HL-60 (cell line): ENCODE data around the gene KLHL22.
"Not testable (repeated sequence)": the region's sequence is repeated elsewhere in the genome, so short reads cannot be mapped to it uniquely, and the experiment has no call there.

Experiments used
- DNase-seq, 2 experiments: peaks; one replicate each; pipeline ENCODE4 v3.0.0-alpha.2; 2010 to 2020; ENCODE audit warnings: low read depth in 1 of 2, low spot score in 1 of 2
- H3K27ac ChIP-seq: fragments of 250-450 bp; sonication (Bioruptor Pico); replicated peaks from 2 replicates; pipeline ENCODE4 v1.5.1; 2020; ENCODE audit warnings: mild to moderate bottlenecking, moderate library complexity
- H3K27me3 ChIP-seq: fragments of 250-450 bp; sonication (Bioruptor Pico); 2 replicates; pipeline ENCODE4 v1.5.1; 2021; ENCODE audit warnings: mild to moderate bottlenecking, moderate library complexity; ENCODE audit not compliant: insufficient read depth, poor library complexity, severe bottlenecking
- H3K4me3 ChIP-seq: replicated peaks from 2 replicates; pipeline ENCODE4 v1.5.1; 2011; ENCODE audit warnings: mild to moderate bottlenecking, control low read depth, low read length; ENCODE audit not compliant: insufficient read depth
- CTCF ChIP-seq: IDR thresholded peaks from one replicate; pipeline ENCODE4 v1.5.1; 2011; ENCODE audit warnings: low read length, control low read depth, inconsistent platforms; ENCODE audit not compliant: insufficient read depth
- GABPA ChIP-seq: IDR thresholded peaks from 2 replicates; pipeline ENCODE4 v1.6.1; 2012; ENCODE audit warnings: low read depth
- POLR2AphosphoS5 ChIP-seq: IDR thresholded peaks from 2 replicates; pipeline ENCODE4 v1.6.1; 2012; ENCODE audit warnings: low read depth
- REST ChIP-seq: IDR thresholded peaks from 2 replicates; pipeline ENCODE4 v1.6.1; 2012; ENCODE audit warnings: low read depth; ENCODE audit not compliant: insufficient replicate concordance
- SPI1 ChIP-seq: IDR thresholded peaks from 2 replicates; pipeline ENCODE4 v1.6.1; 2012; ENCODE audit warnings: low read depth, mild to moderate bottlenecking, borderline replicate concordance

Gene KLHL22

DNA sequence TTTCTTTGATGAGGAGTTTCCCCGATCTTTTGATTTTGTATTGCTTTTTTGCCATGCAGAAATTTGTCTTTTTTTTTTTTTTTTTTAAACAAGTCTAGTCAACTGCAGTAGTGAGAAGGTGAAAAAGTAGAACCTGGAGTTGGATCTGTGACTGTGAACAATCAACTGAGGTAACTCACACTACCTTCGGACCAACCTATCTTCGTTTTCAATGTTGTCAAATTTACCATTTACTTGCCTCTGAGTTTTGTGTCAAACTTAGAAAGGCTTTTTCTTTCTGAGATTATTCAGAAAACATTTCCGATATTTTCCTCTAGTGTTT is 20.5 kb downstream of the KLHL22 start:
- no peak overlapping the region for H3K27ac ChIP-seq
- TF ChIP-seq SPI1 (no peak), CTCF (no peak), GABPA (no peak), REST (no peak)
- no peak for DNase-seq
- H3K27me3 ChIP-seq, result no peaks in the 10 kb centered on the region
- H3K4me3 ChIP-seq, result no peak overlapping the region

GRCh38 chr22:20472629-20473442 is 22.8 kb downstream of the KLHL22 start:
- no peak for DNase-seq
- H3K27ac ChIP-seq, result no peak overlapping the region
- H3K27me3 ChIP-seq, result no peaks in the 10 kb centered on the region
- no peak overlapping the region for H3K4me3 ChIP-seq
- no peak for TF ChIP-seq POLR2AphosphoS5
- no peak for TF ChIP-seq CTCF
- no peak for TF ChIP-seq REST
- no peak for TF ChIP-seq GABPA
- TF ChIP-seq SPI1, result no peak

DNA sequence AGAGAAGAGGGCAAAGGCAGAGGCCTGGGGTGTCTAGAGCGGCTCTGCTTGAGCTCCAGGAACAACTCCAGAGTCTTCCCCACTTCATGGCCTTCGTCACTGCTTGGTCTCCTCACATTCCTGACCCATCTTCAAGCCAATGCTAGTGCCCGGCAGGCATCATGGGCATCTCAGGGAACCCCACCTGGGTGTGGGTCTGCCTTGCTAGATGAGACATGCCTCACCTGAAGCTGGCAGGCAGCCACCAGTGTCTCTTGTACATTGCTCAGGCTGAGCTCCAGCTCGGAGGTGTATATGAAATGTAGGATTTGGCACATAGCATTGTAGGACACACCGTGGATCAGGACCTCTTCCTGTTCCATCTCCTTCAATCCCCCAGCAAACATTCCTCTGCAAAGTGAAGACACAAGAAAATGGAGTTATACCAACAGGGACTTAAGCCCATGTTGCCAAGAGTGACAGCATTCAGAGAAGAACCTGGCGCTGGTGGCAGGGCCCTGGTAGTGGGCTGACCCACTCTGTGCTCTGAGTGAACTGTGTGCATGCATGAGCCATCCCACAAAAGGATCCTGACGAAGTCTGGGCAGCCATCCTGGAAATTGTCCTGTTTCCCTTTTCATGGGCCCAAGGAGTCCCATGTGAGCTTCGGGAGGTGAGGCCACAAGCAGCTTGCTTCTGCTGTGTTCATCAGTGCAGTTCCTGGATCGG is 24.3 kb downstream of the KLHL22 start:
- DNase-seq, result no peak
- no peak overlapping the region for H3K27ac ChIP-seq
- no peak for TF ChIP-seq CTCF
- TF ChIP-seq GABPA, result no peak
- TF ChIP-seq POLR2AphosphoS5, result no peak
- no peak for TF ChIP-seq SPI1
- no peak for TF ChIP-seq REST
- no peak overlapping the region for H3K4me3 ChIP-seq
- no peaks in the 10 kb centered on the region for H3K27me3 ChIP-seq

DNA sequence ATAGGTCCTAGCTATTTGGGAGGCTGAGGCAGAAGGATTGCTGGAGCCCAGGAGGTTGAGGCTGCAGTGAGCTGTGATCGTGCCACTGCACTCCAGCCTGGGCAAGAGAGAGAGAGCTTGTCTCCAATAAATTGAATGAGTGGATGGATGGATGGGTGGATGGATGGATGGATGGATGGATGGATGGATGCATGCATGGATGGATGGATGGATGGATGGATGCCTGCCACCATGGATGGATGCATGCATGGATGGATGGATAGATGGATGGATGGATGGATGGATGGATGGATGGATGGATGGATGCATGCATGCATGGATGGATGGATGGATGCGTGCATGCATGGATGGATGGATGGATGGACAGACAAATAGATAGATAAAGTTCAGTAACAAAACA is 25.1 kb downstream of the KLHL22 start:
- H3K27me3 ChIP-seq, H3K4me3 ChIP-seq, H3K27ac ChIP-seq, DNase-seq: not testable (repeated sequence)
